Dermis blood vessel endothelial cell (primary cell): Measurements from ENCODE around the gene EFCAB6. TPM values are rescaled to one million over a fixed set of nuclear protein-coding genes. Genes with fewer than 3 reads are reported as not detected.

Source experiments
- DNase-seq: peaks from one replicate; pipeline ENCODE4 v3.0.0; 2010
- total RNA-seq: library from RNA; depleted of rRNA; stranded (reverse); fragments of >200 nt; gene quantifications from 2 replicates; pipeline ENCODE4 v1.2.3, GENCODE V29; 2014

EFCAB6 gene
- total RNA-seq, 1 donor from 2014 or later, result under 0.01 TPM

DNA sequence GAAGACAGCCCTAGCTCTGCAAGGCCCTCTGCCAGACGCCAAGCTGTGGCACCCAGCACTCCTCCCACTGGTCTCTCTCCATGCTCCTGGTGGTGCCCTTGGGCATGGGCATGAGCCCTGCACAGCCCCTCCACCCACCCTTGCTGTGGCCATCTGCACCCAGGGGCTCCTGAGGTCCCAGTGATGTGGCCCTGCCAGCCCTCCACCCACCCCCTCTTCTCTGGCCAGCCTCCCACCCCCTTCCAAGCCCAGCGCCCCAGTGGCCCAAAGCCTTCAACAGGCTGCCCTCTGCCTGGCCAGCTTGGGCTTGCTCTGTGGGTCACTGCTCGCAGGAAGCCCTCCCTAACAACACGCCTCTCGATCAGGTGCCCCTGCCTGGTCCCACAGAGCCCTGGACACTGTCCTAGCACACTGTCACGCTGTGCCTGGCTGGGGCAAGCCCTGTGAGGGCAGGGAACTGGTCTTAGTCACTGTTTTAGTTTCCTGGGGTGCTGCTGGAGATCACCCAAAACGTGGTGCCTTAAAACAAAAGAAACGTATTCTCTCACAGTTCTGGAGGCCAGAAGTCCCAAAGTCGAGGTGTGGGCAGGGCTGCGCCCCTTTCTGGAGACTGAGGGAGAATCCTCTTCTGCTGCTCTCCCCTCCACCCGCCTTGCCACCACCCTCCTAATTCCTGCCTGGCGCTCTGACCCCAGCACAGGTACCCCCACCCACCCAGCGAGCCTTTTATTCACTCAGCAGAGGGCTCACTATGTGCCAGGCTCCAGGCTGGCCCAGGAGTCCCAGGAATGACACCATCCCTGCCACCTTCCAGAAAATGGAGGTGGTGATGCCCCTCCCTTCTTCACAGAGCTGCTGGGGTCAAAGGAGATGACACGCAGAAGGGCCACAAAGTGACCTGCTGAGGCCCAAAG lies 35.5 kb upstream of the EFCAB6 start:
- DNase-seq, result no peak

DNA sequence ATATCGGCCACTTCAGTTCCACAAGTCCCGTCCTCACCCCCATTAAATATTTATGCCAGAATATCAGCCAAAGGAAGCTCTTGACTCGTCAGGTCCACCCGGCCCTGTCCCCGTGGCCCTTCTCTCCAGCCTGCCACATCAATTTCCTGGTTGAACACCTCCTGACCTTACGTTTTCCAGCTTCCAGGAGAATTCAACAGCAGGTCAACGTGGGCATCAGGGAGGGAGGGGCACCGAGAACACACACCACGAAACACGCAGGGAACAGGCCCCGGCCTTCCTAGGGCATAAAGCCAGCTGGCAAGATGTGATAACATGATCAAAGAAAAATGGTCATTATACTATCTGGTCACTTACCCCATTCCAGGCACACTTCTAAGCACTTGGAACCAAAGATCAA lies 34.9 kb upstream of the EFCAB6 start:
- no peak for DNase-seq

DNA sequence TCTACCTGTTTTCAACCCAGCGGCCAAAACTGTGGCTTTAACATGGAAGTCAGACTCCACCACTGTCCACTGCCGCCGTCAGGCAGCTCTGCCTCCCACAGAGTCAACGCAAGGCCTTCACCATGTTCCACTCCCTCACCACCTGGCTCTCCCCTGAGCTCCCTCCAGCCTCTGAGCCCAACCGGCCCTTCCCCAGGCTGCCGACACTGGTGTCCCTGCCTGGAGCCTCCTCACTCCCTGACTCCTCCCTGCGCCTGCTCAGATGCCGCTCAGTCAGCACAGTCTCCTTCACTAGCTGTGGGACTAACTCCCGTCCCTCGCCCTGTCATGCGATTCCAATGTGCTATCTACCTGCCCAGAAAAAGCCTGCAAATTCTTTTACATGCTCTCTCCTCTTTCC lies 33.9 kb upstream of the EFCAB6 start:
- no peak for DNase-seq

DNA sequence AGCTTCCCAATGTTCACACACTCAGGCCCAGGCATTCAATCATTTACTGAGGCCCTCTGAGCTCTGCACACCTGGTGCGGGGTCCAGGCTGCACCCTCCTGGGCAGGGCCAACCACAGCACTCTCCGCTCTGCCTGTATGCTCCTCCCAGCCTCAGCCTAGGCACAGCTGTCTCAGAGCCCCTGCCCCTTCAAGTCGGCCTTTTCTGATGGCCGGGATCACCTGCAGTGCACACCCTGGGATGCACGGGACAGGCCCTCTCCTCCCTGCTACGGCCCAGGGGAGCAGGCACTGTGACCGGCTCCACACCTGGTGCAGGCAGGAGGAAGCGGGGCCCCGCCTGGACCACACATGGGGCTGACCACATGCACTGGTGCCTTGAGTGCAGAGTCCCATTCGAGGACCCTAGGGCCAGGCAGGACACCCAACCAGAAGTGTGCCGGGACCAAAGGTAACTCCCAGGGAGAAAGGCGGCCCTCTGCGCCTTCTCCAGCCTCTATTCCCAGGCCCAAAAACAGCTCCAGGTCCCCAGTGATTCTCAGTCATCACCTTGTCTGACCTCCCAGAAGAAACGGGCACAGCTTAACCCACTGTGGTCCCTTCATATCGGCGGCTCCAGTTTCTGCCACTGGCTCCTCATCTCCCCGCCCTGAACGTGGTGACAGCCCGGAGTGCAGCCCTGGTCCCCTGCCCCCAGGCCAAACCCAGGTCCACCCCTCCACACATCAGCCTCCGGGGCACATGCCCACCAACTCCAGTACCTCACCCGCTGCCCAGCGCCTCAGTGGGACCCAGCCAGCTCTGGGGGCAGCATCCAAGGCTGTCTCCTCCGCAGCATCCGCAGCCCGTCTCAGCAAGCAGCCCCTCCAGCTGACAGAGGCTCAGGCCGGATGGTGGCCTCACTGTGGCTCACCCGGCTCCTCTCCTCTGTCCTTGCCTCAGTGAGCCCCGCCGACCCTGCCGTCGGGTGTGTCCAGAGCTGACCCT lies 32.7 kb upstream of the EFCAB6 start:
- DNase-seq, result no peak

DNA sequence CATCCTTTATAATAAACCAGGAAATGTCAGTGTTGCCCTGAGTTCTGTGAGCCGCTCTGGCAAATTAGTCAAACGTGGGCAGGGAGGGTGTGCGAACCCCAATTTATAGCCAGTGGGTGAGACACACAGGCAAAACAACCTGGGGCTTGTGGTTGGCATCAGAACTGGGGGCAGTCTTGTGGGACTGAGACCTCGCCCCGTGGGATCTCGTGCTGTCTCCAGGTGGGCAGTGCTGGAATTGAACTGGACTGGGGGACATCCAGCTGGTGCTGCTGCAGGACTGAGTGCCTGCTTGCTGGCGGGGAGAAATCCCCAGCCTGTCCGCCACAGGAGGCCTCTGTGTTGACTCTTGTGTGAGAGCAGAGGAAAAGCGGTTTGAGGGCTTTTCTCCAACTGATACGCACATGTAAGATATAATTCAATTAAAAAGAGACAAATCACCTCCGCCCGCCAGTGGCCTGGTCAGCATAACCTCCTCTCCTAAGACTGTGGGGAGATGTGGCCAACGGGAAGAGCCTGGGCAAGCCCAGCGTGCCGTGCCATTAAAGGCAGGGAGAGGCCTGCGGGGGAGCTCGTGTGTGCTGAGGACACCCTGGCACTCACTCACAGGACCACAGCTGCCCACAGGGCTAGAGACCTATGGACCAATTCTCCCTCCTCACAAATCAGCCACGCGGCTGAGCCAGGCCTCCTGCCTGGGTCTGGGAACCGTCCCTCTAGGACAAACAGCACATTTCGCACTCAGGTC lies 31.9 kb upstream of the EFCAB6 start:
- no peak for DNase-seq

DNA sequence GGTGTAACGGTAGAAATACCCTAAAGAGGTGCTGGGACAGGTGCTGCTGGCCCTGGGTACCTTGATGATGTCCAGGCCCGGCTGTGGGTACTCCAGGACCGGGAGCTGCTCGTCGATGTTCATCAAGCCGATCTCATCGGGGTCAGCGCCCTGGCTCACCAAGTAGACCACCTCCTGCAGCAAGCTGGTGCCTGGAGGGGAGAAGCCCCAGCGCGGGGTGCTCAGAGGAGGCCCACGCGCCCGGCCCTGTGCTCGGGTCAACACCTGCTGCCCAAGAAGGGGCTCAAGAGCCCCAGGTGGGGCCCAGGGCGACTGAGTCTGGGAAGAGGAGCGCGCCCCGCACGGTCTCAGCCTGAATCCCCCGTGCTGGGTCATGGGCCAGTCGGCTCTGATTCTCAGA lies 29.6 kb upstream of the EFCAB6 start:
- DNase-seq, result no peak

DNA sequence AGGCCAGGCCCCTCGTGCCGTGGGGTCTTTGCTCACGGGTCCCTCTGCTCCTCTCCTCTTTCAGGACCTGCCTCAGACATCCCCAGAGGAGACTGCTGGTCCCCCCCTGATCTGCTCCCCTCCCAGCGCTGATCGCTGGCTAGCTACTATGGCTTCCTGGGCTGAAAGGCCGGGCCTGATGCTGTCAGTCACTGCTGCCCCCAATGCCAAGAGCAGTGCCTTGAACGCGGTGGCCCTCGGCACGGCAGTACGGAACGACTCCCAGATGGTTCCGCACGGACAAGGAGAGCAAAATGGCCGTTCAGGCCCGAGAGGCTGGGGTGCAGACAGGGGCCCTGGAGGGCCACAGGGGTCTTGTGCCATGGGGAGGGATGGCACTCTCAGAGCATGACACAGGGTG lies 28.7 kb upstream of the EFCAB6 start:
- no peak for DNase-seq

DNA sequence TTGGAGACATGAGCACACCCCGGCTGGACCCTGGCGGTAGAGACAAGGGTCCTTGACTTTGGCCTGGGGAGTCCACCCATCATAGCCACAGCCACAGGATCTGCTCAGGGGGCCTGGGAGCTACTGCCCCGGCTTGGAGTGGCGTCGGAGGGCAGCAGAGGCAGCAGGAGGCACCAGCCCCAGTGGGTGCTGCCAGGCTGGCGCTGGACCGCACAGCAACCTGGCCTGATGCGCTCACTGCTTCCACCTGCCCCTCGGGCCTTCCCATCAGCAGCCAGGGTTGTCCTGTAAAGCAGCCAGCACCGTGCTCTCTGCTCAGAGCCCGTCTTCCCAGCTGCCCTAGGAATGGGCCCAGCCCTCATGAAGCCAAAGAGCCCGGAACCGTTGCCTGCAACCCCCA lies 28.3 kb upstream of the EFCAB6 start:
- DNase-seq, result no peak

DNA sequence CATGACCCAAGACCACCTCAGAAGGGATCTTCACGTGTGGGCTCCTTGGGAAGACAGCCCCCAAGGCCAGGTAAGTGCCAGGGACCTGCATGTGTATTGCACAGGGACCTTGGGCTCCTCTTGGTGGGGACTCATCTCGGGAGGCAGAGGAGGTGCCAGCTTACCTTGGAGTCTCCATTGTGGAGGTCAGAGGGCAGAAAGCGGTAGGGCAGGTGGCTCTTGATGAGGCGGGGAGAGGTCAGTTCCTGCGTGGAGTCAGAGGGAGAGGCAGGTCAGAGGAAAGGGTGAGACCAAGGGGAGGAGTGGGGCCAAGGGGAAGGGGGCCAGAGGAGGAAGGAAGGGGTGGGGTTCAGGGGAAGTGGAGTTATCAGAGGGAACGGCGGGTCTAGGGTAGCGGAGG lies 27.7 kb upstream of the EFCAB6 start:
- no peak for DNase-seq

DNA sequence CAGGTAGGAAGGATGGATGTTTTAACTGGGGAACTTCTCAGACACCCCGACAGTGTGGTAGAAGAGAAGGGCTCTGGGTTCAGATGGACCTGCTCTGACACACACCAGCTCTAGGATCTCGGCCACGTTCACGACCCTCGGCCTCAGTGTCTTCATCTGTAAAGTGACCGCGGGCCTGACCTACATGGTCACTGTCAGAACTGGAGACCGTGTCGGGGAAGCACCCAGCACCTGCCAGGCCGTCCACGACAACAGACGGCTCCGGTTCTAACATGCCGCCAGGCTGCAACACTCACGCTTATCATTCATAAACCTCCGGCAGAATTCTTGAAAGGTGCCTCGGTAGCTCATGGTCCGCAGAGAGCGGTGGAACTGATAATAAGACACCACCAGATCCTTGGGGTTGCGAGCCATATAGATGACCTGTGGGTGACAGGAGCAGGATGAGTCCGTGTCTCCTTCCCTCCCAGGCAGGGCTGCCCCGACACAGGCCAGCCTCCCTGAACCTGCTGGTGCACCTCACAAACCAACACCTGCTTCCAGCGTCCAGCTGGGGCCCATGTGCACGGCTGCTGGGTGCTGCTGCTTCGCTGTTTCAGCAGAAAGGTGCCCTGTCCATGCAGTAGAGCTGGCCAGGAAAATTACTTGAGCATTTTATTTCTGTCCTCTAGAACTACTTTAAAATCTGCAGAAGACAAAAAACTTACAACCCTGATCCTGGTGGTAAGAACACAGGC lies 26.6 kb upstream of the EFCAB6 start:
- no peak for DNase-seq

DNA sequence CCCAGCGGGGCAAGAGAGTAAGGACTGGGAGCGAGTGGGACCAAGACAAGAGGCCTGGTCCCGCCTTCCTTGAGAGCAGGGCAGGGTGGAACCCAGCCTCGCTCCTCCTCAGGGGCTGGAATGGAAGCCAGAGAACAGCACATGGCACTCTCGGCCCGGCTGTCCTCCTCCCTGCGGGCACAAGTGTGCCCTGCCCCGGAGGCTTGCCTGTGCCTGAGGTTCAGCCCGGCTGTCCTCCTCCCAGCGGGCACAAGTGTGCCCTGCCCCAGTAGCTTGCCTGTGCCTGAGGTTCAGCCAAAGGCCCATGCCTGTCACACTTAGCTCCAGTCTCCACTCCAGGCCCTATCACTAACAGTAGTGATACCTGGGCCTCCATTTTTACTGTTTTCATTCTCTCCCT lies 26.1 kb upstream of the EFCAB6 start:
- DNase-seq, result no peak

DNA sequence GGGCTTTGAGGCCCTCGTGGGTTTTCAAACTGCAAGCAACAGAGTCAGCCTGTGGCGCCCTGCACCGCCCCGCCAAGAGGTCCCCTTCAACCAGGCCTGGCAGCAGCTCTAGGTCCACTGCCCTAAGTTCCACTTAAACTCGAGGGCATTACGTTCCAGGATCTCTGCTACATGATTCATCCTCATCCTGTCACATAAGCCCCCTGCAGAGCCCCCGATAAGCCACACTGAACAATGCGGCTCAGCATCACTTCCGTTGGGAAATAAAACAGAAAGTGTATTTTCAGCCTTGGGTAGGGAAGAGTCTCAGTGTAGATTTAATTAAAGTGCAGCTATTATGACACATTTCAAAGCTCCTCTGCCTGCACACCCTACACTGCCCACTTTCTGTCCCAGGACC lies 25.6 kb upstream of the EFCAB6 start:
- peak; percentile 17 for DNase-seq

DNA sequence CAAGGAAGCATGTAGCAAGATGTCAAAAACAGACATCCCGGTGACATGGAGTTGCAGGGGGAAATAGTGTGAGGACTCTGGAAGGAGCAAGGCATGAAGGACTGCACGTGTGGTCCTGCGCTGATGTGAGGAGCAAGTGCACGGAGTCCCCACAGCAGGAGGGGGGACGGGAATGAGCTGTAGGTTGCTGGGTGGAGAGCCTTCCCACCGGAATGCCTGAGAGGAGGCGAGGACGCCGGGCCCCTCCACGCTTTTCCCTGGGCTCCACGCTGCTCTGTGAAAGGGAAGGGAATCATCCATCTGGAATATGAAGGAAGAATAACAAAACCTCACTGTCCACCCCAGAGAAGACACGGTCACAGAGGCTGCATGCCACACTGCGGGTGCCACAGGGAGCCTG lies 23.6 kb upstream of the EFCAB6 start:
- DNase-seq, result no peak

DNA sequence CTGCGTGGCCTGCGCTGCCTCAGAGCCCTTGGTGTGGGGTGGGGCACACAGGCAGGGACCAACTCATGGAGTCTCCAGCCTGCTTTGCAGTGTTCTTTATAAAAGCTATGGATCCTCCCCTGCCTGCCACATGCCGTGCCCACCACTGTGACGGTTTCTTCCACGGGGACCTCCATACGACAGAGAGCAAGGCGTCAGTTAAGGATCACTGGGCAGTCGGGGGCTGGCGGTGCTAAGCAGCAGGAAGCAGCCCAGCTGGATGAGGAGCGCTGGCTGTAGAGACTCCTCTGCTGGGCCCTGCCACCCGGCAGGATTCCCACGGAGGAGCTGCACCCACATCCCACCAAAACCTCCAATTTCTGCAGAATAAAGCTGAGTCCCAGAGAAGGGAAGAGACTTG lies 23.1 kb upstream of the EFCAB6 start:
- DNase-seq, result no peak

DNA sequence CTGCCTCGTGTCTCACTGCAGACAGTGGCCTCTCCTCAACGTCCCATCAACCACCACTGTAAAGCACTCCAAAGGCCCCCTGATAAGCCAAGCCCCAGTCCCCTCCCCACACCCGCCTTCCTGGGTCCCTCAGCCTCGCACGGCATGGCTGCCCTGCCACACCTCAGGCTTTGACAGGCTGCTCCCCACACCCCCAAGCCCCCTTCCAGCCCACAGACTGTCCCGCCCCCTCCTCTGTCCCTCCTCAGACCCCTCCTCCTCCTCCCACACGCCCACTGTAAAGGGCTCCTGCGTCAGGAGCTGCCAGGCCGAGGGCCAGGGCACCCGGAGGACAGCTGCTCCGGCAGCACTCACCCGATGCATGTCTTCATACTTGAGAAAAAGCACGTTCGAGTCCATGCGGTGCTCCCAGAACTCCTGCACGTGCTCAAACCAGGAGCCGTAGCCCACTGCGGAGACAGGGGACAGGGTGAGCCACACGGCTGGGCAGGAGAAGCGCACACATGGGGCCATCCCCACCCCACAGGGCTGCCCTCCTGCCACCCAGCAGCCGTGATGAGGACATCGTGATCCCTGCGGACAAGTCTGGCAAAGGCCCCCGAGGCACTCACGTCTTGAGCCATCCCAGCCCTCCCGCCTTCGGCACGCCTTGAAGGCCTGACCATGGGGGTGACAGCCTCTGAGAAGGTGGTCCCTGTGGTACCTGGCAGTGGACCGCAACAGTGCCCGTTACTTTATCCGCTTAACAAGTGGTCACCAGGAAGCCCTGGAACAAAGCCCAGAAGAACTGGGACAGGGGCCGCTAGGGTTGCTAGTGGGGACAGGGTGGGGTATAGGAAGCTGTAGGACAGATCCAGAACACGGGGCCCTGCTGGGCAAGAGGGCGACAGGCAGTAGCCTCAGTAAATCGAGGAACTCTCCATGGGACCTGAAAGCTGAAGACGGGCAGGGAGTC lies 21.5 kb upstream of the EFCAB6 start:
- DNase-seq, result no peak

DNA sequence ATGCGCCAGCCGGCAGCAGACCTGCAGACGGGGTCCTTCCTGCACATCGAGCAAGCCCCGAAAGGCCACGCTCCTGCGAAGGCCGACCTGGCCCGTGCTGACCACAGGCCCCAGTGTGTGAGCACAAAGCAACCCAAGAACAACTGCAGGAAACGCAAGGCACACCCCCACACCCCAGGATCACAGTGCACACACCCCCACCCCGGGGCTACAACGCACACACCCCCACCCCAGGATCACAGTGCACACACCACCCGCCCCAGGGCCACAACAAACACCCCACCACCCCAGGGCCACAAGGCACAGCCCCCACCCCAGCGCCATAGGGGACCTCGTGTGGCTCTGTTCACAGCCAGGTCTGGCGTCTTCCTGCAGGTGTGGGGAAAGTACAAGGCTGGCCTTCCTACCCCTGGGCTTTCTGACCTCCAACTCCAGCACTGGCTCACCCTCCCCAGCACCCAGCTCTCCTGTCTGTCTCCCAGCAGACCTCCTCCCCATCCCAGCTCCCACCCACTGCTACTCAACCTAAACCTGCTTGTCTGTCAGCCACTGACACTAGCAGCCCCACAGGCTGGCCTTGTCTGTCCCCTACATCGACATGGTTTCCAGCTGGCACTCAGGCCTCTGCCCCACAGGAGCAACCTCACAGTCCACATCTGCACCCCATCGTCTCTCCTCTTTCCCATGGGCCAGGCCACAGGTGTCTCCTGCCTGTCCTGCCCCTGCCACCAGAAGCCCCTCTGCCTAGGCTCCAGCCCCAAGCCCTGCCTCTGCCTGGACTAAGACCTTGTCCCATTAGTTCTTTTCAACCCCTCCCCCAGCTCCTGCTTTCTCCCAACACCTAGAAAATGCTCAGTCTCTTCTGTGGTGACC lies 20.5 kb upstream of the EFCAB6 start:
- DNase-seq, result no peak

DNA sequence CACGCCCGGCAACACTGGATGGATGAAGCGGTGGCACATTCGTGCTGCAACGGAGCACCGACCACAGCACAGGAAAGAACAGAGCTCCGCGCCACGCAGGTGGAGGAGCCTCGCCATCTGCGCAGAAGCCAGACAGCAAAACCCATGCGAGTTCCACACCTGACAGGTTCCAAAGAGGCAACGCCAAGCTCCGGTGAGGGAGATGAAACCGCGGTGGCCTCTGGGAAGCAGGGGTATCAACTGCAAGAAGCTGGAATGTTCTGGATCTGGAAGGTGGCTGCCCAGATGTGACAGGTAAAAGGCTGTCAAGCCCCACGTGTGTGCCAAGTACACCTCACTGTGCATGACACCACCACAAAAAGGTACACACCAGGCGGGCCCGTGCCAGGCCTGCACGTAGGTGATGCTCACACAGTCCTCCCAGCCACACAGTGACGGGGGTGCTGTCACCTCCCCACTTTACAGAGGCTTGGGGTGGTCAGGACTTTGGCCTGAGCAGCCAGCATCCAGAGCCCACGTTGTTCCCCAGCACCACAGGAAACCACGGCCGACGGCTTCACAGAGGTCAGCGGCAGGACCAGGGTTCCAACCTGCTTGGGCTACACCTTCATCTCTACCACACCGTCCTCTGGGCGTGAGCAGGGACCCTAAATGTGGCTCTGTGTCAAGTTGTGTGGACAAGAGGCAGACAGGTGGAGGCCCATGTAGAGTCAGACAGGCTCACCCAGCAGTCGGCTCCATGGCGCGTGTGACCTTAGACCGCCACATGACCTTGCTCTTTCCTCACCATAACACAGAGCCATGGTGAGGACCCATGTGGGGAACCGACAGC lies 19.7 kb upstream of the EFCAB6 start:
- no peak for DNase-seq

DNA sequence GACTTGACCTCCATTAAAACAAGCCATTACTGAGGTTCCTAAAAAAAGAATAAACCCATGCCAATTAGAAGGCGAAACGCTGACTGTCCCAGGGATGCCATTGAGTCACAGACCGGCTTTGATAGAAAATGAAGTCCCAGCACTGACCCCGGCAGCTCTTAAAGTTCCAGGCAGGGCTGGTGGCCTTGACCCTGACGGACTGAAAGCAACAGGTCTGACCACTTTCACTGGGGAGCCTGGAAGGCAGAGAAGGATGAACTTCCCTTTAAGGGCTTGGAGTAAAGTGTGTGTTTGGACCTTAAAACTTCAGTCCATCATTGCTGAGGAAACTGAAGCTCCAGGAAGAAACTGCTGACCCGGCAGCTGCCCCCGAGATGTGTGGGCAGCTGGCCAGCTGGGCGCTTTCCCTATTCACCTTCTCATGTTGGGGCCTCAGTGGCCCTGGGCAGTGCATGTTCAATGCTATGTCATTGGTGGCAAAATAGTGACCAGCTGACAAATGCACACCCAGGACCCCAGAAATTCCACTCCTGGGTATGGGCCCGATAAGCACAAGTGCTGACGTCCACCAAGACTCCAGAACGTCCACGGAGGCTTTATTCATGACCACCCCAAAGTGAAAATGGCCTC lies 18.9 kb upstream of the EFCAB6 start:
- DNase-seq, result no peak
